Activated B cell treated with CpG ODN at 0.5 μM for 24 hours (primary cell): Measurements from ENCODE around the gene DMRTA2. TPM values are rescaled to one million over a fixed set of nuclear protein-coding genes. Genes with fewer than 3 reads are reported as not detected.
A peak's percentile ranks its signal among the peaks of the same experiment; 100 is the strongest.

Source experiments
- ATAC-seq: fragments of 200-7000 bp; cut with Tn5 transposase; one replicate; pipeline ENCODE4 v1.10.0; 2021; ENCODE audit warnings: low read depth, mild to moderate bottlenecking, moderate library complexity
- CTCF ChIA-PET: fragments of 350-600 bp; sonication (Branson Sonifier 250); formaldehyde crosslinking; loops from one replicate; lab custom pipeline; 2021; ENCODE audit warnings: antibody characterized with exemption; lab: Charles Lee
- POLR2A ChIA-PET: fragments of 350-600 bp; sonication (Branson Sonifier 250); formaldehyde crosslinking; loops from one replicate; lab custom pipeline; 2021; ENCODE audit warnings: antibody characterized with exemption; lab: Charles Lee
- DNase-seq: peaks from one replicate; pipeline ENCODE4 v3.0.0; 2022
- H3K27ac Mint-ChIP-seq: one replicate; pipeline ENCODE4 v1.8.0; 2020; ENCODE audit warnings: mixed read lengths
- H3K27me3 Mint-ChIP-seq: one replicate; pipeline ENCODE4 v1.8.0; 2021; ENCODE audit warnings: mixed read lengths
- H3K36me3 Mint-ChIP-seq: one replicate; pipeline ENCODE4 v1.8.0; 2021; ENCODE audit warnings: low read depth, mixed read lengths
- H3K4me1 Mint-ChIP-seq: one replicate; pipeline ENCODE4 v1.8.0; 2021; ENCODE audit warnings: mixed read lengths
- H3K4me3 Mint-ChIP-seq: one replicate; pipeline ENCODE4 v1.8.0; 2020; ENCODE audit warnings: mild to moderate bottlenecking, mixed read lengths
- H3K9me3 Mint-ChIP-seq: one replicate; pipeline ENCODE4 v1.8.0; 2020; ENCODE audit warnings: mixed read lengths
- CTCF ChIP-seq: fragments of 200-600 bp; IDR thresholded peaks from one replicate; pipeline ENCODE4 v1.8.0; 2022; ENCODE audit warnings: antibody characterized with exemption, mild to moderate bottlenecking
- intact Hi-C: fragments of 100-400 bp; cut with micrococcal nuclease; formaldehyde crosslinking; loops from one replicate; pipeline ENCODE4 v1.15.1; 2024
- total RNA-seq: library from RNA; stranded (reverse); gene quantifications from 2 replicates; pipeline ENCODE4 v1.2.3, GENCODE V29; 2022

DMRTA2 gene
- total RNA-seq, result not detected in 2 replicates

GRCh38 chr1:50422946-50423669 lies at the start of gene DMRTA2:
TSS of gene DMRTA2 (minus strand) at chr1:50423443. CDS start at chr1:50421536, 1,907 bp downstream.
- Mint-ChIP-seq H3K27ac (peak within 1 kb of the TSS; percentile 54), H3K36me3 (peaks cover 2% of the 10 kb centered on the region), H3K4me1 (peaks cover 55% of the 10 kb centered on the region), H3K4me3 (peak within 1 kb of the TSS; percentile 86), H3K27me3 (peaks cover 71% of the 10 kb centered on the region), H3K9me3 (no peaks in the 10 kb centered on the region)
- intact Hi-C loops, result loop anchor here (10.0 kb wide), 1 partner anchor 552 kb away; the partner anchor contains the start of gene CDKN2C
- ChIA-PET POLR2A (no interaction called here), CTCF (no interaction called here)
- no peak for ATAC-seq
- no peak for DNase-seq
- no peak for TF ChIP-seq CTCF

- Mint-ChIP-seq H3K27ac (no peak overlapping the region), H3K4me1 (no peaks in the 10 kb centered on the region), H3K9me3 (no peaks in the 10 kb centered on the region), H3K27me3 (no peaks in the 10 kb centered on the region), H3K4me3 (no peak overlapping the region), H3K36me3 (peaks cover 56% of the 10 kb centered on the region)
- intact Hi-C loops, result no loop called here
- DNase-seq (no peak), ATAC-seq (no peak)
- ChIA-PET POLR2A (no interaction called here), CTCF (no interaction called here)
- no peak for TF ChIP-seq CTCF
These were observed 48.7 kb upstream of the DMRTA2 start for GRCh38 chr1:50471967-50472366.

- intact Hi-C loops, result no loop called here
- ChIA-PET CTCF (no interaction called here), POLR2A (no interaction called here)
- DNase-seq, result no peak
- Mint-ChIP-seq H3K27me3 (no peaks in the 10 kb centered on the region), H3K36me3 (peaks cover 17% of the 10 kb centered on the region), H3K4me1 (no peaks in the 10 kb centered on the region), H3K9me3 (no peaks in the 10 kb centered on the region), H3K4me3 (no peak overlapping the region), H3K27ac (no peak overlapping the region)
- ATAC-seq, result no peak
- no peak for TF ChIP-seq CTCF
These were observed 39.7 kb upstream of the DMRTA2 start for GRCh38 chr1:50462964-50463363.

DNA sequence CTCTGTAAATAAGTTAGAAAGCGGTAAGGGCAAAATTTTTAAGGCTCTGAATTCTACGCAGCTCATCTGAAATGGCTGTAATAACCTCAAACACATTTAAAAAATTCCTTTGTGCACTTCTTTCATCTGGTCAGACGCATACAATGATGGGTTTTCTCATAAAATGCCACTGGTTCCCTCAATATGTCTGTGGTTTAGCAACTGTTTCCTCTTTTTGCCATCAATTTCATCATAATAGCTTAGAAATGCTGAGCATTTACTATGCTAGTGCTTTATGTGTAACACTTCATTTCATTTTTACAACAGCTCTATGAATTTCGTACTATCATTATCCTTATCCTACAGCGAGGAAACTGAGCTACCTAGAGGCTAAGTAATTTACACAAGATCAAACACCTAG lies 35.3 kb upstream of the DMRTA2 start:
- DNase-seq, result no peak
- Mint-ChIP-seq H3K4me1 (no peaks in the 10 kb centered on the region), H3K9me3 (no peaks in the 10 kb centered on the region), H3K4me3 (no peak overlapping the region), H3K27ac (no peak overlapping the region), H3K27me3 (no peaks in the 10 kb centered on the region), H3K36me3 (peaks cover 20% of the 10 kb centered on the region)
- intact Hi-C loops, result no loop called here
- CTCF ChIA-PET, result no interaction called here
- ATAC-seq, result no peak
- POLR2A ChIA-PET, result no interaction called here
- TF ChIP-seq CTCF, result no peak

DNA sequence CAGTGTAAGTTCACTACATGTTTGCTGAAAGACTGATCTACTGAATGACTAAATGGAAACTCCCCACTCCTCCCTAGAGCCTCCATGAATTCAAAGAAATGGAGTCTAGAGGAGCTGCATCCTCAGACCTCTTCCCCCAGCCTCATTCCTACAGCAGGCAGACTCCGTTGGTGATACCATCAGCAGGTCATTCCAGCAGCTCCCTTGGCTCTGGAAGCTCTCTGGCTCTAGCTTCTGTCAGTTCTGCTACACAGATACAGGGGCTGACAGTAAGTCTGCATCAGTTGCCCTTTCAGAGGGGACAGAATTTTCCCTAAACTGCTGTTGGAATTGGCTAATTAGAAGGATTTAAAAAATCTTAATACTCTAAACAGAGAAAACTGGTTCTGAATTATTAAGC lies 31.7 kb upstream of the DMRTA2 start:
- no peaks in the 10 kb centered on the region for H3K9me3 Mint-ChIP-seq
- no peaks in the 10 kb centered on the region for H3K4me1 Mint-ChIP-seq
- intact Hi-C loops, result no loop called here
- no peaks in the 10 kb centered on the region for H3K27me3 Mint-ChIP-seq
- CTCF ChIA-PET, result no interaction called here
- no peak overlapping the region for H3K4me3 Mint-ChIP-seq
- ATAC-seq, result no peak
- H3K27ac Mint-ChIP-seq, result no peak overlapping the region
- DNase-seq, result no peak
- TF ChIP-seq CTCF, result no peak
- H3K36me3 Mint-ChIP-seq, result peaks cover 19% of the 10 kb centered on the region
- POLR2A ChIA-PET, result no interaction called here
